Lower leg skin (tissue), 3 donors: ENCODE data around the gene HMGB2.

Experiments used
- POLR2A ChIP-seq, 2 donors: fragments of 450-650 bp; IDR thresholded peaks; one replicate each; pipeline ENCODE4 v1.6.1; 2016 to 2017; ENCODE audit warnings: antibody characterized with exemption in 2 of 2, mild to moderate bottlenecking in 1 of 2, moderate library complexity in 1 of 2
- TF ChIP-seq, protein P1 (sequence below), 3 donors: fragments of 450-650 bp; IDR thresholded peaks; one replicate each; pipeline ENCODE4 v1.5.1; 2016; ENCODE audit warnings: antibody characterized with exemption in 3 of 3, mild to moderate bottlenecking in 3 of 3, moderate library complexity in 2 of 3

GRCh38 chr4:173360587-173361221 lies 26.5 kb upstream of the HMGB2 start:
- TF ChIP-seq POLR2A (IDR thresholded peaks at IDR 0.05): no peak
- TF ChIP-seq, protein P1, sequence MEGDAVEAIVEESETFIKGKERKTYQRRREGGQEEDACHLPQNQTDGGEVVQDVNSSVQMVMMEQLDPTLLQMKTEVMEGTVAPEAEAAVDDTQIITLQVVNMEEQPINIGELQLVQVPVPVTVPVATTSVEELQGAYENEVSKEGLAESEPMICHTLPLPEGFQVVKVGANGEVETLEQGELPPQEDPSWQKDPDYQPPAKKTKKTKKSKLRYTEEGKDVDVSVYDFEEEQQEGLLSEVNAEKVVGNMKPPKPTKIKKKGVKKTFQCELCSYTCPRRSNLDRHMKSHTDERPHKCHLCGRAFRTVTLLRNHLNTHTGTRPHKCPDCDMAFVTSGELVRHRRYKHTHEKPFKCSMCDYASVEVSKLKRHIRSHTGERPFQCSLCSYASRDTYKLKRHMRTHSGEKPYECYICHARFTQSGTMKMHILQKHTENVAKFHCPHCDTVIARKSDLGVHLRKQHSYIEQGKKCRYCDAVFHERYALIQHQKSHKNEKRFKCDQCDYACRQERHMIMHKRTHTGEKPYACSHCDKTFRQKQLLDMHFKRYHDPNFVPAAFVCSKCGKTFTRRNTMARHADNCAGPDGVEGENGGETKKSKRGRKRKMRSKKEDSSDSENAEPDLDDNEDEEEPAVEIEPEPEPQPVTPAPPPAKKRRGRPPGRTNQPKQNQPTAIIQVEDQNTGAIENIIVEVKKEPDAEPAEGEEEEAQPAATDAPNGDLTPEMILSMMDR (IDR thresholded peaks at IDR 0.05): no peak
